GM21367 (cell line): Measurements from ENCODE around the gene DHX16.

ENCODE experiments used
- ATAC-seq: cut with Tn5 transposase; IDR thresholded peaks from one replicate; pipeline ENCODE4 v1.9.1; 2021; ENCODE audit not compliant: unreplicated experiment

DHX16 gene

DNA sequence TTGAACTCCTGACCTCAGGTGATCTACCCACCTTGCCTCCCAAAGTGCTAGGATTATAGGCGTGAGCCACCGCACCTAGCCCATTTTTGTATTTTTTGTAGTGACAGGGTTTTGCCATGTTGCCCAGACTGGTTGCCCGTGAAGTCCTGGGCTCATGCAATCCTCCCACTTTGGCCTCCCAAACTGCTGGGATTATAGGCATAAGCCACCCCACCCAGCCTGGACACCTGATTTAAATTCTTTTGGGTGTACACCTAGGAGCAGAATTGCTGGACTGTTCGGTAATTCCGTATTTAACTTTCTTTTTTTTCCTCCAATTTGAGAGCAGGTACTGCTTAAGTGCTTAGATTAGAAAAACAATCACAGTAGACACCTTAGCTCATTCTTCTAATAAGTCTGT, 23.6 kb upstream of the DHX16 start:
- no peak for ATAC-seq

- no peak for ATAC-seq
Measured at GRCh38 chr6:30691208-30691847, 18.5 kb upstream of the DHX16 start.

GRCh38 chr6:30690403-30691207, 17.8 kb upstream of the DHX16 start, which contains the start of gene NRM:
Gene NRM (minus strand): TSS chr6:30690984. CDS start chr6:30690974, 10 bp downstream.
- ATAC-seq = no peak

DNA sequence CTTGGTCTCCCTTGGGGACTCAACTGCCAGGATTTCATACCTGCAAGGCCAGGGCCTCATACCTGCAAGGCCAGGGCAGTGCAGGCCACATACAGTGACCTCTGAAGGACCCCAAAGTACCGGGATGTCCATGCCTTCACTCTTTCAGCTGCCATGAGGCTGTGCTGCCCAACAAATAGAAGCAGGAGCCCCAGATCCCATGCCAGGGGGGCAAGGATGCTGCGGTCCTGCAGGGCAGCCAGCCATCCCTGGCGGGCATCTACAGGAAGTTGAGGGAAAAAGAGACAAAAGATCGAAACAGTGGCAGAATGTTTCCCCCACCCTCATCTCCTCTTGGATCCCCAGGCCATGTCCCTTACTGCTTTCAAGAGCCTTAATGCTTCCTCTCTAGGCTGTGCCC, 17.2 kb upstream of the DHX16 start:
- ATAC-seq = no peak

DNA sequence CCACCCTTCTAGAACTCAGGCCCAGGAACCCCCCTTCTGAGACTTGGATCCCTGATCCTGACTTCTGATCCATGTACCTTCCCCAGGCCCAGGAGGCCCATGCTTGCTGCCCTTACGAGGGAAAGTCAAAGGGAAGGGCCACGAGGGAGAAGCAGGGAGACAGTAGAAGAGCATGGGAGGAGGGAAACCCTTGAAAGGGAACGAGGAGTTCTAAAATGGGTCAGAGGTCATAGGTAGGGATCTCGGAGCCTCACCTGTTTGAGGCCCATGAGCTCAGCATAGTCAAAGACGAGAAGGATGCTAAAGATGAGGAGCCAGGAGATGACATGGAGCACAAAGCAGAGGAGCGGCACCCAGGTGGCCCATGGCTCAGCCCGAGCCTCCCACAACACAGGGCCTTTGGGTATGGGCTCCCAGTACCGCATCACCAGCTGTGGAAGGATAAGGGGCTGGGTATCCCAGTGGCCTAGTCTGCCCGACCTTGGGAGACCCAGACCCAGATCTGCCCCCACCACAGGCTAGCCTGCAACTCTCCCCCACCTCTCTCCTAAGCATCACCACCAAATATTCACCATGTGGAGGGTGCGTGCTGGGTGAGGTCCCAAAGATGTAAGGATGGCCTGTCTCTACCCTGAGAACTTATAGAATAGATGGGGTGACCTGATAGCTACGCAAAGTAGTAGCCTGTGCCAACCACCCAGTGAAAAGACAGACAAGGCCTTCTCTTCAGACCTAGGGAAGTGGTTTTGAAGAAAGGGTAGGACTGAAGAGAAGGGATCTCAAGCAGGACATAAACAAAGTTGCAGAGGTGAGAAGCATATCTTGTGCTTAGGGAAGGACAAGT, 16.4 kb upstream of the DHX16 start:
- no peak for ATAC-seq

- ATAC-seq = no peak
Measured at GRCh38 chr6:30688569-30688968, 15.8 kb upstream of the DHX16 start.

GRCh38 chr6:30687659-30688431, 15.0 kb upstream of the DHX16 start:
- ATAC-seq = no peak

DNA sequence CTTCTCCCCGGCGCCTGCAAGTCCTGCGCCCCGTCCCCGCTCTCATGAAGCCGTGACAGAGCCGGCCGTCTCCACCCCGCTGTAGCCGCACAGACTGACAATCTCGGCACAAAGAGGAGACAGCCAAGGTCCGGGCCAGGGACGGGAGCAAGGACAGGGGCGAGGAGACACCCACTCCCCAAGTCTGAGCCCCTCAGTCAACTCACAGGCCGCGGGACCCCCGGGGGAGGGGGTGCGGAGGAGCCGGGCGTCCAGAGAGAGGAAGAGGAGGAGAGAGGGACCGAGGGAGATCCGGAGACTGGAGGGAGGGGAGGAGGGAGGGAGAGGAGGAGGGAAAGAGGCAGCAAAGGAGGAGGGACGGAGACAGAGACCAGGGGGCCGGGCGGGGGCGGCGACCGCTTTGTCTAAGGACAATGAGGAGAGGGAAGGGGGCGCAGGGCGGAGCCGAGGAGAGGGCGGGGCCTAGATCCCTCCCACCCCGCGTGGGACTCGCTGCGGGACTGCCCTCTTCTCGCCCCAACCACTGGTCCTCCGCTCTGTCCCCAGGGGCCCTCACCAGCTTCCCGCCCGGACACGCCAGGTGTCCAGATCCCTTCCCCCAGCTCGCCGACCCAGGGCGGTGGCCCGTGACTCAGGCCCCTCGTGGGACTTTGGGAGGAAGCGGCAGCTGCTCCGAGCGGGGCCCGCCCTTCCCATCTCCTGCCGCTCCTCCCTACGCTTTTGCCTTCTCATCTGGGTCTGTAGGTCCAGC, 14.3 kb upstream of the DHX16 start:
- peak; percentile 30 for ATAC-seq

- ATAC-seq = no peak
Measured at GRCh38 chr6:30686009-30686907, 13.5 kb upstream of the DHX16 start, which contains the start of gene PPP1R18. Gene PPP1R18 (minus strand): TSS chr6:30686645. CDS start chr6:30686018, 627 bp downstream.

DNA sequence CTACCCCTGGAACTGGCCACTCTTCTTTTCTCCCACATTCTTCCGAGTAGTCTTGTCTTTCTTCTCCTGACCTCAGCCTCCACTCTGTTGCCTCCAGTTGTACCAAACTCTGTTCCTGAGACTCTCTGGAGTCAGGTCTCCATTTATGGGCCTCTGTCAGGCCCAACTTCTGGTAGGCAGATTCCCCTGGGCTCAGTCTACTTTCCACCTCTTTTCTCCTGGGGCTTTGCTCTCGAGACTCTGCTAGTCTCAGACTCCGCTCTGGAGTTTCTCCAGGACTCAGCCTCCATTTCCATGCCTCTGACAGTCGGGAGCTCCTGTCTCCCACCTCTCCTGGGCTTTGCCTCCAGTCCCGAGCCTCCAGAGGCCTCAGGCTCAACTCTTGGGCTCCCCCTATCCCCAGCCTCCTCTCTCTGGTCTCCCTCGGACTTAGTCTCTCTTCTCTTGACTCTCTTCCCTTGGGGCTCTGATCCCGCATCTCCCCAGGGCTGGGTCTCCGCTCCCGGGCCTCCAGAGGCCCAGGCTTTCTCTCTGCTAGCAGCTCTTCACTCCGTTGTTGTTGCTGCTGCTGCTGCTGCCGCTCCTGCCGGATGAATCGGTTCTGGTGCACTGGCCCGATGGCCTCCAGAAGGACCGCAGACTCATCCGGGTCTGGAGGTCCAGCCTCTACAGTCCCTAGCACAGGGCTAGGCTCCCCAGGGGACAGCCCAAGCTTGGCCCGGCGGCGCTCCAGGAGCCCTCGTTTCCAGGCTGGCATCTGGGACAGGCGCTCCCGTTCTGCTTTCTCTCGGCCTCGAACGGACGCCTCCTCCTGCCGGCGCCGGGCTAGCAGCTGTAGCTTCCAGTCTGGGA, 12.6 kb upstream of the DHX16 start:
- no peak for ATAC-seq

DNA sequence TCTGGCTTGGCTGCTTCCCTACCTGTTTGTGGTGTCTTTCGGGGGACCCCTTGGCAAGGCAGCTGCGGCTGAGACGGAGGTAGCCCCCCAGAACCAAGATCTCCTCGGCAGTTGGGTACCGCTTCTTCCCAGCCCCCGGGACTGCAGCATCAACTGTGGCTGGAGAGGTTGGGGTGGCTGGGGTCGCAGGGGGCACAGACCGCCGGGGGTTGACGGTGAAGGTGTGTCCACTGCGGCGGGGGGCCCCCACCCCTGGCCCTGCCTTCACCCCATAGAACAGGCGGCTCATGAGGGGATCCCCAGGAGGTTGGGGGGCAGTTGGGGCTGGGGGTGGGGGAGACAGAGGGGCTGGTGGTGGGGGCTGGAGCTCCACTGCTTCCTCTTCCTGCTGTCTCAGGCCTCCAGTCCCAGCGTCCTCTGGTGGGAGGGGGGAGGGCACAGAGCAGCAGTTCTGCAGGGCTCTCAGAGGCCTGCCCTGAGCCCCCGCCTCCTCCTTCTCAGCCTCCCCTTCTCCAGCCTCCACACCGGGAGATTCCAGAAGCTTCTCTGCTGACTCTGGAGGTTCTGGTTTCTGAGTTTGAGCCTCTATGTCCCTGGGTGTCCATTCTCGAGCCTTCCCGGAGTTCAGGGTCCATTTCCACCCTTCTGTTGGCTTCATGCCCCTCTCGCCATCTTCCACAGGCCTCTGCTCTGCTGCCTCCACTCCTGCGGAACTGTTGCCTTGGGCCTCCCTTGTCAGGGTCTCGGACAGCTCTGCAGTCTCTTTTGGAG, 11.8 kb upstream of the DHX16 start:
- no peak for ATAC-seq

- no peak for ATAC-seq
Measured at GRCh38 chr6:30683980-30684338, 11.2 kb upstream of the DHX16 start.

DNA sequence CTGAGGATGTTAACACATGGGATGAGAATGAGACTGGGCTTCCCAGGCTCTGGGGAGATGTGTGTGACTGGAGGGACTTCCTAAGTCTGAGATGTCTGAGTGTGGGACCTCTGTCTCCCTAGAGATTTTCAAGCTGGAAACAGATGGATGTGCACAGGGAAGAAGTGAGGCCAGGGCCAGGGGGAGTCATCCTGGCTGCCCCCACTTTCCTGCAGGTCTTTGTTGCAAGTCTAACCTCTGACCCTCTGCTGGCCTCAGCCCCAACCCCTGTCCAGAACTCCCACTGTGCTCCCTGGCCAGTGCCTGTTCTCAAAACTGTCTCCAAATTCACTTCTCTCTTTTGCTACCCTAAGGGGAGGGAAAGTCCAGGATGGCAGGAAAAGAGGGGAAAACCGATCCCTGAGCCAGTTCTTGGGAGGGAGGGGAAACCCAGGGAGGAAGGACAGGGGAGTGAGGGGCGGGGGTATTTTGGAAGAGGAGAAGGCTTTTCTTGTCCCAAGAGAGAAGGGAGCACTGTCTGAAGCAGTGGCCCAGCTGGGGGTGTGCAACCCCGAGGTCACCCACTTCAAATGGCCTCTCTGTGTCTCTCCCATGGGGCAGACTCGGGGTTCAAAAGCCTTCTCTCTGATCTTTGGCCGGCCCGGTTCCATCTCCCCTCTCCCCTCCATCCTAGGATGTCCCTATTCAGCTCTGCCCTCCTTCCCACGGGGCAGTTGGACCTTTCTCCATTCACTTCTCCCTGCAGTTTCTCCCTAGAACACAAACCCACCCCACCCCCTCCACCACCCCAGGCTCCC, 10.6 kb upstream of the DHX16 start:
- no peak for ATAC-seq

DNA sequence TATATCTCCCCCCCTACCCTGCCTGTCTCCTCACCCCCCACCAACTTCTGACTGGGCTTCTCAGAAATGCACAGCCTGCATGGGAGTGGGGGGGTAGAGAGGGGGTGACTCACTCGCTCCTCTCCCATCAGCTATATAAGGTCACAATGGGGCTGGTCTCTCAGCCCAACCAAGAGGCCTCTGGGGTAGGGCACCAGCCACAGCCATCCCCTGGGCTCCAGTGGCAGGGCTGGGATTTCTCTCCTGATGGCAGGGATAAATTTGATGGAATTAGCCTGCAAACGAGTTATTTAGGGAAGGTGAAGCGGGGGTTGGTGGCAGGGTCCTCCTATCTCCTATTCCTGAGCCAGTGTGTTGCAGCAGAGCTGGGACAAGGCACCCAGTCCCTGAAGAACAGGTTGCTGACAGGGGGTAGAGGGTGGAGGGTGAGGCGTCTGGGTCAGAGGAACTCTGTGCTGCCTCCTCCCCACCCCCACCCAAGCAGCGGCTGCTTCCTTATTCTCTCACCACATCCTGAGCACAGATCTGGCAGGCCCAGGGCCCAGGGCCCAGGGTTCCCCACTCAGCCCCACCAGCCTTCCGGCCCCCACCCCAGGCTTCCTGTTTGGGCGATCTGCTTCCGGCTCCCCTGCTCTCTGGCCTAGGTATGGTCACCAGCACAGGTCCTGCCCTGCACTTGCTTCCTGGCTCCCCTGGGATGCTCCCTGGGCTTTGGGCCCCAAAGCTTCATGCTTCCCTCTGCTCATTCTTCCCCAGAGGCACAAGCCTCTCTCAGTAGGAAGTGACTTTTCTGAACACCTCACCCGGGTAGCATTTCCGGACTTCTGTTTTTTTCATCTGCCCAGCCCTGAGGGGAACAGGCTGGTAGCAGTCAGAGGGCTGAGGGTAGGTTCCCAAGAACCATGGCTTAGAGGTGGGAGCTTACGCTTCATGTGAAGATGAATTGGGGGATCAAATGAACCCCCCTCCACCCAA, 9.6 kb upstream of the DHX16 start:
- peak; percentile 29 for ATAC-seq

DNA sequence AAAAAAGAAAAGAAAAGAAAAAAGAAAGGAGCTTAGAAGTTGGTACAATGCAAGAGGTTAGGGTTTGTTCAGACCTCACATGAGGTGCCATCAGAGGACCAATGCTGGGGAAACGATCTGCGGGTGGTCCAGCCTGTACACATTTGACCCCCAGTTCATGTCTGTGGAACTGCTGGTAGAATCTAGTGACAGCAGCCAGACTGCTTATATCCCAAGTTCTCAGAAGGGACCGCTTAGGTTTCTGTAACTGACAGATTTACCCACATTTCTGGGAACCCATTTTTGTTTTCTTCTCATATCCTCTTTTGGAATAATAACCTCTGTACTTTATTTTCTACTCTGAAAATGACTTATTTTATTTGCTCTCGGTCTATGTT, 8.9 kb upstream of the DHX16 start:
- no peak for ATAC-seq
